22Rv1 (cell line): ENCODE measurements around the gene INO80C.

Experiments
- ZFX ChIP-seq: fragments of 450-650 bp; IDR thresholded peaks from 2 replicates; pipeline ENCODE4 v1.6.1; 2017; ENCODE audit warnings: antibody characterized with exemption, borderline replicate concordance
- TF ChIP-seq, protein P1 (sequence below): fragments of 450-650 bp; IDR thresholded peaks from 2 replicates; pipeline ENCODE4 v1.5.1; 2017; ENCODE audit warnings: mild to moderate bottlenecking

GRCh38 chr18:35528749-35529274, 31.1 kb upstream of the INO80C start:
- TF ChIP-seq, protein P1, sequence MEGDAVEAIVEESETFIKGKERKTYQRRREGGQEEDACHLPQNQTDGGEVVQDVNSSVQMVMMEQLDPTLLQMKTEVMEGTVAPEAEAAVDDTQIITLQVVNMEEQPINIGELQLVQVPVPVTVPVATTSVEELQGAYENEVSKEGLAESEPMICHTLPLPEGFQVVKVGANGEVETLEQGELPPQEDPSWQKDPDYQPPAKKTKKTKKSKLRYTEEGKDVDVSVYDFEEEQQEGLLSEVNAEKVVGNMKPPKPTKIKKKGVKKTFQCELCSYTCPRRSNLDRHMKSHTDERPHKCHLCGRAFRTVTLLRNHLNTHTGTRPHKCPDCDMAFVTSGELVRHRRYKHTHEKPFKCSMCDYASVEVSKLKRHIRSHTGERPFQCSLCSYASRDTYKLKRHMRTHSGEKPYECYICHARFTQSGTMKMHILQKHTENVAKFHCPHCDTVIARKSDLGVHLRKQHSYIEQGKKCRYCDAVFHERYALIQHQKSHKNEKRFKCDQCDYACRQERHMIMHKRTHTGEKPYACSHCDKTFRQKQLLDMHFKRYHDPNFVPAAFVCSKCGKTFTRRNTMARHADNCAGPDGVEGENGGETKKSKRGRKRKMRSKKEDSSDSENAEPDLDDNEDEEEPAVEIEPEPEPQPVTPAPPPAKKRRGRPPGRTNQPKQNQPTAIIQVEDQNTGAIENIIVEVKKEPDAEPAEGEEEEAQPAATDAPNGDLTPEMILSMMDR, result no peak
- TF ChIP-seq ZFX, result no peak
